Activated effector memory CD4-positive, alpha-beta T cell treated with anti-CD3 and anti-CD28 coated beads, Interleukin-2, amount 50 U/mL, for 16 hours (primary cell): Measurements from ENCODE around the gene EPB41L2.
"Not testable (repeated sequence)": the region's sequence is repeated elsewhere in the genome, so short reads cannot be mapped to it uniquely, and the experiment has no call there.

Source experiments
- DNase-seq: peaks from one replicate; pipeline ENCODE4 v3.0.0-alpha.2; 2020

EPB41L2 gene

GRCh38 chr6:131033631-131034030 is 29.4 kb downstream of the EPB41L2 start:
- no peak for DNase-seq

GRCh38 chr6:131029626-131030297 is 33.3 kb downstream of the EPB41L2 start:
- DNase-seq = no peak

GRCh38 chr6:131027326-131027725 is 35.7 kb downstream of the EPB41L2 start:
- no peak for DNase-seq

GRCh38 chr6:131026243-131026642 is 36.8 kb downstream of the EPB41L2 start:
- DNase-seq = no peak

DNA sequence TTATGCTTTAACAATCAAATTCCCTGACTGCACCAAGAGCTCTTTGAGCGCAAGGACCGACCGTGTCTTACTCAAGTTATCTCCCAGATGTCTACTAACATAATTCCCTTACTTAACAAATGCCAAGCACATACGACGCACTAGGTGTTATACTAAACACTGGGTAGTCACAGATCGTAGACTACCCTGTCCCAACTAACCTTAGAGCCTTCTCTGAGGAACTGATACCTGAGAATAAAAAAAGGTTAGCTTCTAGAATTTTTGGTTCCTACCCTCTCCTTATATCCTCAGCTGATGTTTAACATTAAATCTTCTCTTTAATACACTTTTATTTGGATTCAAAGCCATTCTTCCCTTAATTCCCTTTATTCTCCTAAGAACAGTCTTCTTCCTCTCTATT is 38.5 kb downstream of the EPB41L2 start:
- DNase-seq = no peak

DNA sequence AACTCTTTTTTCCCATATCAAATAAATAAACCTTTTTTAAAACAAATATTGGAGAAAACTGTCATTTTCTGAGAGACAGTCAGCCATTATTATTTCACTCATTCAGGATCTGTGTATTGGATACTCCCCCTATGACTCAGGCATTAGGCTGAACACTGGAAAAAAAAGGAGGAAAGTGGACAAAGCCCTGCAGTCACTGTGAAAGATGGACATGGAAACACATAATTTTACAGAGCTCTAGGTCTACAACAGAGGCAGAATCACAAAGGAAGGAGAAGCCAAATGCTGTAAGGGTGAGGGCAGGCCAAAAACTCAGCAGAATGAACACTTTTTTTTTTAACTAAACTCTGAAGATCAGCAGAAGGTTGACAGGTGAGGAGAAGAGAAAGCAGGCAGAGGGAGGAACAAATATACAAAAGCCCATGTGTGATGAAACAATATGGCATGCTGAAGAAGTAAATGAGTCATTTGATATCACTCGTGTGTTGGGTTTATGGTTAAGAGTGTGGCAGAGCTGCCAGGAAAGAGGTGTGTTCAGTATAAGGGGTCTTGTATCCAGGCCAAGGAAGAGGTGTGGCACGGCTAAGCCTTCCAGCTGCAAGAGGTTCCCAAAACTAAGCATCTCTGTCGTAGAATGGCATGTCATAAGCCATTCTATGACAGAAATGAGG is 39.1 kb downstream of the EPB41L2 start:
- no peak for DNase-seq

GRCh38 chr6:131022691-131023090 is 40.4 kb downstream of the EPB41L2 start:
- DNase-seq = no peak

DNA sequence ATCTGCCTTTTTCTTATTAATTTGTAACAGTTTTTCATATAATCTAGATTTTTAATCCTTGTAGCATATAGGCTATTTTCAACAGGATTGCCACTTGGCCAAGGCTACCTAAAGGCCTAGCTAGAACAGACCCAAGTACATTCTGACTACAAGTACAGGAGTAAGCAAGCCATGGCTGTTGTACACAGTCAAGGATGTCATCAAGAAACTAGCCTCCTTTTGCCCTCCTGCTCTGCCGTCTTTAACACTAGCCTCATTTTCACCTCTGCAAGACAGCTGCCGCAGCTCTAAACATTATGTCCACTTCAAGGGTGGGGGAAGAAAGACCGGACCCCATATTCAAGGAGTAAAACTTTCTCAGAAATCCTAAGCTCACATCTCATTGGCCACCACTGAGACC is 45.1 kb downstream of the EPB41L2 start:
- no peak for DNase-seq

GRCh38 chr6:131015630-131016263 is 47.3 kb downstream of the EPB41L2 start:
- DNase-seq = no peak

DNA sequence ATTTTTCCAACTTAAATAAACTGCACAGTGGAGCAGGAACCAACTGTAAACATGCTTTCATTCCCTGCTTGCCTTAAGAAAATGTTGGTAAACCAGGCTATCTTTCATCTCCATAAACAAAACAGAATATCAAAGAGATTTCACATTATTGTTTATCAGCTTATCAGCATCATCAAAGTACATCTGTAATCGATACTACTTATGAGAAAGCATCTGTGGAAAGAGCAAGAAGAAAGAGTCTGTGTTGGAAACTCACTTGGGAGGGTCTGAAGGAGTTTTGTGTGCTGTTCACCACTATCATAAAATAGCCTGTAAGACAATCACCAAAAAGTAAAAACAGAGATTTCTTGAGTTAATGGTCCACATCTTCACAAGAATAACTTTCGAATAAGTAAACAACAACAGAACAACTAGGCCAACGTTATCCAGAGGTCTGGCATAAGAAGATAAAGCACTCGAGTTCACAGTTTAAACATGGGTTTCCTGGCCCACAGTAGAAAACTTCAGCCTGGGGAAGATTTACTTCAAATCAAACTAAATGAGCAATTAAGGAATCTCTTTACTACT is 47.9 kb downstream of the EPB41L2 start:
- no peak for DNase-seq

- DNase-seq = no peak
Measured at GRCh38 chr6:131014080-131014776, 48.8 kb downstream of the EPB41L2 start.

GRCh38 chr6:131013495-131013894 is 49.5 kb downstream of the EPB41L2 start:
- DNase-seq = no peak

- no peak for DNase-seq
Measured at GRCh38 chr6:131009790-131010189, 53.3 kb downstream of the EPB41L2 start.

DNA sequence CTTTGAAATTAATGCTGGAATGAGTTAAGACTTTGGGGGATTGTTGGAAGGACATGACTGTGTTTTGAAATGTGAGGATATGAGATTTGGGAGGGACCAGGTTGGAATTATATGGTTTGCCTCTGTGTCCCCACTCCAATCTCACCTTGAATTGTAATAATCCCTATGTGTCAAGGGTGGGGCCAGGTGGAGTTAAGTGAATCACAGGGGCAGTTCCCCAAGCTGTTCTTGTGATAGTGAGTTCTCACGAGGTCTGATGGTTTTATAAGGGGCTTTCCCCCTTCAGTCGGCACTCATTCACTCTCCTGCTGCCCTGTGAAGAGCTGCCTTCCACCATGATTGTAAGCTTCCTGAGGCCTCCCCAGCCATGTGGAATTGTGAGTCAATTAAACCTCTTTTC is 54.1 kb downstream of the EPB41L2 start:
- not testable (repeated sequence) for DNase-seq

DNA sequence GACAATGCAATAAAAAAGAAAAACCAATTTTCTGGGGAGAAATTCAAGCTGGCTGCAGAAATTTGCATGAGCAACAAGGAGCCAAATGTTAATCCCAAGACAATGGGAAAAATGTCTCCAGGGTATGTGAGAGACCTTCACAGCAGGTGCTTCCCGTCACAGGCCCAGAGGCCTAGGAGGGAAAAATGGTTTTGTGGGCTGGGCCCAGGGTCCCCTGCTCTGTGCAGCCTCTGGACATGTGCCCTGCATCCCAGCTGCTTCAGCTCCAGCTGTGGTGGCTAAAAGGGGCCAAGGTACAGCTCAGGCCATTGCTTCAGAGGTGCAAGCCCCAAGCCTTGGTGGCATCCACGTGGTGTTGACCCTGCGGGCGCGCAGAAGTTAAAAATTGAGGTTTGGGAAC is 55.1 kb downstream of the EPB41L2 start:
- DNase-seq = not testable (repeated sequence)

DNA sequence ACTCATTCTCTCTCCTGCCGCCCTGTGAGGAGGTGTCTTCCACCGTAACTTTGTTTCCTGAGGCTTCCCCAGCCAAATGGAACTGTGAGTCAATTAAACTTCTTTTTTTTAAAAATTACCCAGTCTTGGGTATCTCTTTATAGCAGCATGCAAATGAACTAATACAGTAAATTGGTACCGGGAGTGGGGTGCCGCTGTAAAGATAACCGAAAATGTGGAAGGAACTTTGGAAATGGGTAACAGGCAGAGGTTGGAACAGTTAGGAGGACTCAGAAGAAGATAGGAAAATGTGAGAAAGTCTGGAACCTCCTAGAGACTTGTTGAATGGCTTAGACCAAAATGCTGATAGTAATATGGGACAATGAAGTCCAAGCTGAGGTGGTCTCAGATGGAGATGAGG is 55.8 kb downstream of the EPB41L2 start:
- no peak for DNase-seq

GRCh38 chr6:131005439-131006016 is 57.5 kb downstream of the EPB41L2 start:
- DNase-seq = no peak

GRCh38 chr6:131004936-131005335 is 58.1 kb downstream of the EPB41L2 start:
- DNase-seq = no peak

GRCh38 chr6:131004387-131004755 is 58.7 kb downstream of the EPB41L2 start:
- DNase-seq = no peak

DNA sequence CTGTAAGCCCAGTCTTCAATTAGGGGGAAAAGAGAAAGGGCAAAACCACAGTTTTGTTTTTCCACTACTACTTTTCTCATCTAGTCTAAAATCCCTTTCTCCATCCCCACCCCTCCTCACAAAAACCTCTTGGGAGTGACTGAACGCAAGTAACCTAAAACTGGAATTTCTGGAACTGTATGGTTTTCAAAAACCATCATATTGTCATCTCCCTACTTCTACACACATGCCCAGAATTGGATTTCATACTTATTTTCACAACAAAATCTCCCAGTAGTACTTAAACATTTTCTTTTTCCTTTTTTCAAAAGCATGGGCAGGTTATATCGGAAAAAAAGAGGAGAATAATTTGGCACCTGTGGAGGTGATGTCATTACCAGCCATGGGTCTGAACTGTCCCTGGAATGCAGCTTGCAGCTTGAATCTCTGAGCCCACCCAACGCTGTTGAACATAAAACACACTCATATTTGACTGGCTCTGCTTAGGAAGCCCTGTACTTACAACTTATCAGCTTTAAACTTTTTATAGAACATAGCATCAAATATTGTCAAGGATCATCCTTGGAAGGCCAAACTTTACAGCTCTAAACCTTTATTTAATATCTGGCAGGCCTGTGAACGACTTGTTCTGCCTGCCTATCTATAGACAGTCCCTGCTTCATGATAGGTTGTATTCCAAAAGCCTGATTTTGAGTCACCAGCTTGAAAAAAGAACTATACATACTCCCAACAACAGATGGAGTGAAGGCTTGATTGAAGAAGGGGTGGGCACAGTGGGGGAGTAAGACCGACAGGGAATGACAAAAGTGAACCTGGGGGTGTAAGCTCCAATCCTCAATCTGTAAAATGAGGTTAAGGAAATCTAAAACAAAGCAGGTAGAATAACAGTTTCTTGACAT is 59.3 kb downstream of the EPB41L2 start:
- DNase-seq = no peak

GRCh38 chr6:131002661-131002980 is 60.4 kb downstream of the EPB41L2 start:
- DNase-seq = no peak
